ENCODE measurements around the gene SPATS2L.

GRCh38 chr2:200349868-200350267, 43.4 kb downstream of the SPATS2L start:
- TF ChIP-seq CTCF (conservative IDR thresholded peaks at IDR 0.05 in 1 of 2, IDR thresholded peaks at IDR 0.05 in 1 of 2; ENCODE audit: extremely low read depth in 1 of 2, insufficient read depth in 1 of 2, low read depth in 1 of 2, low read length in 2 of 2): no peak
- no peak for TF ChIP-seq EZH2 (IDR thresholded peaks at IDR 0.05; ENCODE audit: borderline replicate concordance, low read length)
